Pancreas (tissue), 10 donors: ENCODE data around the gene TRAFD1. TPM values are rescaled to one million over a fixed set of nuclear protein-coding genes. Genes with fewer than 3 reads are reported as not detected.
"Not testable (repeated sequence)": the region's sequence is repeated elsewhere in the genome, so short reads cannot be mapped to it uniquely, and the experiment has no call there.

Experiments
- ATAC-seq, 4 donors: fragments of 200-7000 bp; cut with Tn5 transposase; one replicate each; pipeline versions ENCODE4 v1.8.0 to v1.9.1; 2020; ENCODE audit warnings: mild to moderate bottlenecking in 4 of 4, moderate library complexity in 4 of 4
- DNase-seq, 6 donors: peaks; one replicate each; pipeline ENCODE4 v3.0.0-alpha.2; 2020
- FAIRE-seq: peaks from 2 replicates; lab custom pipeline; 2012; peaks lifted over from hg19 to GRCh38; lab: Jason Lieb, UNC
- H3K27ac ChIP-seq, 4 donors: fragments of 200-600 bp; sonication (generic); 1 replicate in 3 of 4; 2 replicates in 1 of 4; pipeline versions ENCODE4 v1.5.0 to v1.8.0; 2020
- H3K27me3 ChIP-seq, 4 donors: fragments of 200-600 bp; one replicate each; pipeline ENCODE4 v1.8.0; 2021
- H3K36me3 ChIP-seq, 3 donors: fragments of 200-600 bp; sonication (generic) in 1 of 3; one replicate each; pipeline versions ENCODE4 v1.5.0 to v1.8.0; 2020 to 2021
- H3K4me1 ChIP-seq, 3 donors: fragments of 200-600 bp; one replicate each; pipeline ENCODE4 v1.8.0; 2021
- H3K4me3 ChIP-seq, 4 donors: fragments of 200-600 bp; sonication (generic) in 2 of 4; one replicate each; pipeline versions ENCODE4 v1.5.0 to v1.8.0; 2020 to 2021
- H3K9me3 ChIP-seq, 4 donors: fragments of 200-600 bp; one replicate each; pipeline ENCODE4 v1.8.0; 2021
- CTCF ChIP-seq, 4 donors: fragments of 200-600 bp; sonication (generic) in 3 of 4; IDR thresholded peaks; one replicate each; pipeline versions ENCODE4 v1.5.0 to v1.8.0; 2021; ENCODE audit warnings: antibody characterized with exemption in 4 of 4
- WGBS, 2 donors: extraction: QIAGEN DNeasy Blood & Tissue Kit; methylation state at CpG; one replicate each; pipeline ENCODE4 v1.1.7; 2013; 5-methylcytosine and 5-hydroxymethylcytosine counted together
- intact Hi-C, 3 donors: fragments of 100-400 bp; cut with DNase I; formaldehyde crosslinking; loops; one replicate each; pipeline versions ENCODE4 v1.11.1 to v1.14.2; 2022
- polyA plus RNA-seq, 2 donors: library from polyadenylated mRNA; stranded (reverse); fragments of 200-250 nt; gene quantifications; one replicate each; pipeline ENCODE4 v1.2.3, GENCODE V29; 2013
- total RNA-seq, 6 donors: library from RNA; stranded (reverse); fragmentation: NEBNext Ultra II Directional in 4 of 6; extraction: Animal tissue kit (Norgen Biotek cat#: 25700) in 4 of 6; gene quantifications; one replicate each; pipeline versions ENCODE4 v1.2.1 to v1.2.4, GENCODE V29; 2021 to 2023
- donor health status: healthy with polysubstance abuse.
- donor health status: DM: no; HTN: no; CAD: no; lungs with moderate emphysema.
- donor health status: DM: no; HTN: no; CAD: no.
- donor health status: control.
- donor health status: control.
- donor health status: Bipolar disorder and iron deficiency.
- donor health status: DM: yes; HTN: yes; CAD: no.
- donor health status: DM: no; HTN: no; CAD: no.
- donor health status: DM: no; HTN: no; CAD: no.
- donor health status: DM: yes; HTN: yes; CAD: no.

The TRAFD1 gene
- total and polyA plus RNA-seq, 8 donors, result 5.9 to 18.2 (median 8.5) TPM

- DNase-seq (no peak), ATAC-seq (peak in 2 of 4 donors; percentile 35 to 56), FAIRE-seq (no peak)
- H3K27ac ChIP-seq, result no peak overlapping the region
- no peak for TF ChIP-seq CTCF (IDR thresholded peaks at IDR 0.05)
- H3K36me3 ChIP-seq, result peaks cover 0 to 20% (median 7%) of the 10 kb centered on the region in 3 donors
- no peaks in the 10 kb centered on the region for H3K9me3 ChIP-seq
- peaks cover 0 to 5% (median 0%) of the 10 kb centered on the region in 3 donors for H3K4me1 ChIP-seq
- H3K27me3 ChIP-seq, result no peaks in the 10 kb centered on the region
- intact Hi-C loops, result no loop called here
- H3K4me3 ChIP-seq, result no peak overlapping the region
Measured at GRCh38 chr12:112096070-112096469, 29.3 kb upstream of the TRAFD1 start.

GRCh38 chr12:112096667-112097066 is 28.7 kb upstream of the TRAFD1 start:
- H3K27me3 ChIP-seq, result no peaks in the 10 kb centered on the region
- H3K4me3 ChIP-seq, result no peak overlapping the region
- TF ChIP-seq CTCF (IDR thresholded peaks at IDR 0.05), result no peak
- H3K9me3 ChIP-seq, result no peaks in the 10 kb centered on the region
- intact Hi-C loops, result no loop called here
- H3K4me1 ChIP-seq, result peaks cover 0 to 5% (median 0%) of the 10 kb centered on the region in 3 donors
- WGBS, 2 donors, result 49 to 55% methylated on average over 2 of the region's 2 CpGs
- DNase-seq, result no peak
- no peak overlapping the region for H3K27ac ChIP-seq
- H3K36me3 ChIP-seq, result peaks cover 0 to 18% (median 6%) of the 10 kb centered on the region in 3 donors
- FAIRE-seq, result no peak
- peak in 1 of 4 donors; percentile 42 for ATAC-seq

GRCh38 chr12:112097641-112098040 is 27.7 kb upstream of the TRAFD1 start:
- FAIRE-seq (no peak), DNase-seq (no peak), ATAC-seq (no peak)
- Histone ChIP-seq H3K36me3 (peaks cover 0 to 13% (median 6%) of the 10 kb centered on the region in 3 donors), H3K27me3 (no peaks in the 10 kb centered on the region), H3K4me1 (peaks cover 0 to 5% (median 0%) of the 10 kb centered on the region in 3 donors), H3K4me3 (no peak overlapping the region), H3K9me3 (no peaks in the 10 kb centered on the region), H3K27ac (no peak overlapping the region)
- intact Hi-C loops, result no loop called here
- no peak for TF ChIP-seq CTCF (IDR thresholded peaks at IDR 0.05)
- WGBS, 2 donors, result 95 to 97% methylated on average over 8 of the region's 8 CpGs

GRCh38 chr12:112100500-112100899 is 24.9 kb upstream of the TRAFD1 start:
- ATAC-seq, H3K4me3 ChIP-seq, FAIRE-seq, H3K27me3 ChIP-seq, intact Hi-C loops, H3K4me1 ChIP-seq, DNase-seq, H3K9me3 ChIP-seq, H3K27ac ChIP-seq: not testable (repeated sequence)
- peaks cover 0 to 13% (median 6%) of the 10 kb centered on the region in 3 donors for H3K36me3 ChIP-seq
- 98% methylated on average over 15 of the region's 15 CpGs for WGBS, 2 donors

- 96 to 97% methylated on average over 4 of the region's 4 CpGs for WGBS, 2 donors
- Histone ChIP-seq H3K4me3 (no peak overlapping the region), H3K27ac (no peak overlapping the region), H3K4me1 (peaks cover 3 to 12% (median 7%) of the 10 kb centered on the region in 3 donors), H3K27me3 (no peaks in the 10 kb centered on the region), H3K9me3 (no peaks in the 10 kb centered on the region), H3K36me3 (peaks cover 0 to 13% (median 6%) of the 10 kb centered on the region in 3 donors)
- no peak for TF ChIP-seq CTCF (IDR thresholded peaks at IDR 0.05)
- intact Hi-C loops, result no loop called here
- DNase-seq, result no peak
- ATAC-seq, result no peak
- no peak for FAIRE-seq
Measured at GRCh38 chr12:112102127-112102526, 23.2 kb upstream of the TRAFD1 start.

GRCh38 chr12:112102746-112103145 is 22.6 kb upstream of the TRAFD1 start:
- peaks cover 5 to 12% (median 7%) of the 10 kb centered on the region in 3 donors for H3K4me1 ChIP-seq
- intact Hi-C loops, result not testable (repeated sequence)

More at GRCh38 chr12:112102746-112103145, 22.6 kb upstream of the TRAFD1 start:
- not testable (repeated sequence) for H3K27ac ChIP-seq, H3K4me3 ChIP-seq, H3K27me3 ChIP-seq, ATAC-seq, H3K9me3 ChIP-seq, DNase-seq, FAIRE-seq
- peaks cover 0 to 13% (median 6%) of the 10 kb centered on the region in 3 donors for H3K36me3 ChIP-seq
- WGBS, 2 donors, result 93 to 95% methylated on average over 19 of the region's 19 CpGs
